ENCODE results near the gene IGF2. TPM values are rescaled to one million over a fixed set of nuclear protein-coding genes. Genes with fewer than 3 reads are reported as not detected.

IGF2 gene
- total and polyA plus RNA-seq, 10 of the 15 experiments (the other 5 are each of a cell fraction or from before 2014, with no cell fraction given), result 0.41 TPM; not detected in 9

DNA sequence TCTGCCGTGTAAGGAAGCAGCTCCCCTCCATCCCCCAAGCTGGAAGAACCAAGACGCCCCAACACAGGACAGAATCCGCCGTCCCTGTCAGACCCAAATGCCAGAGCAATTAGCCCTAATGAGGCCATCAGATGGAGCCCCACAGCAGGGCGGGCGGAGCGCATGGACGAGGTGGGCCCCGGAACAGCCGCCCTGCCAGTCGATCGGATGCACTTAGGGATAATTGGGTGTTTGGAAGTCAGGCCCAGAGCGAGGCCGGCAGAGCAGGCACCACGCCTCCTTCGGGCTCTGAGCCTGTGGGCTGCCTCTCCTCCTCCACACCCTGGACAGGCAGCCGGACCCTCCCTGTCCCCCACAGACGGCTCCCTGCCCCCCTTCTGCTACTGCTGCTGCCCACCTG is 37.9 kb upstream of the IGF2 start:
- no peak overlapping the region for H3K9ac ChIP-seq (ENCODE audit: control insufficient read depth, insufficient read depth, low read length)
- POLR2A ChIA-PET, result no interaction called here
- no peaks in the 10 kb centered on the region for H3K79me2 ChIP-seq (ENCODE audit: control insufficient read depth, insufficient read depth, low read length)
- H3K9me3 ChIP-seq (replicated peaks; ENCODE audit: control insufficient read depth, insufficient read depth, low read length), result no peaks in the 10 kb centered on the region
- intact Hi-C loops (cut with micrococcal nuclease; ENCODE audit: unreplicated experiment), result no loop called here
- H3K27me3 ChIP-seq (replicated peaks in 1 of 2; ENCODE audit: control insufficient read depth in 2 of 2, insufficient read depth in 2 of 2, low read length in 1 of 2), result no peaks in the 10 kb centered on the region; a peak in 1 of 4 replicates
- H3K36me3 ChIP-seq (ENCODE audit: control insufficient read depth in 2 of 2, insufficient read depth in 2 of 2, low read length in 1 of 2), result no peaks in the 10 kb centered on the region
- H3K4me2 ChIP-seq (ENCODE audit: control insufficient read depth, insufficient read depth), result no peak overlapping the region
- no peaks in the 10 kb centered on the region for H4K20me1 ChIP-seq (ENCODE audit: control insufficient read depth, insufficient read depth)
- FAIRE-seq (no peak), DNase-seq (ENCODE audit: low read depth, low spot score) (no peak), ATAC-seq (no peak)
- WGBS (ENCODE audit: insufficient coverage, insufficient replicate concordance, low lambda C conversion rate, missing lambda C conversion rate), result 69% methylated on average over 16 of the region's 18 CpGs
- CTCF ChIA-PET, result no interaction called here
- SMC1A ChIA-PET (ENCODE audit: uncharacterized antibody, unreplicated experiment), result no interaction called here
- BruUV-seq (replicated peaks), result no TSS peak
- in situ Hi-C loops (cut with MboI), result no loop called here
- no peak overlapping the region for H3K27ac ChIP-seq (ENCODE audit: control insufficient read depth, insufficient read depth)
- H2AFZ ChIP-seq (ENCODE audit: control insufficient read depth, low read depth, low read length), result no peak overlapping the region
- no peaks in the 10 kb centered on the region for H3K4me1 ChIP-seq (ENCODE audit: control insufficient read depth, insufficient read depth, low read length)
- no peak overlapping the region for H3K4me3 ChIP-seq
- RAD21 ChIA-PET (ENCODE audit: unreplicated experiment), result no interaction called here
- TF ChIP-seq, protein P1, sequence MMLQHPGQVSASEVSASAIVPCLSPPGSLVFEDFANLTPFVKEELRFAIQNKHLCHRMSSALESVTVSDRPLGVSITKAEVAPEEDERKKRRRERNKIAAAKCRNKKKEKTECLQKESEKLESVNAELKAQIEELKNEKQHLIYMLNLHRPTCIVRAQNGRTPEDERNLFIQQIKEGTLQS (IDR thresholded peaks at IDR 0.05; ENCODE audit: borderline replicate concordance, extremely low read depth, low read depth, low read length), result no peak
- TF ChIP-seq, protein P2, sequence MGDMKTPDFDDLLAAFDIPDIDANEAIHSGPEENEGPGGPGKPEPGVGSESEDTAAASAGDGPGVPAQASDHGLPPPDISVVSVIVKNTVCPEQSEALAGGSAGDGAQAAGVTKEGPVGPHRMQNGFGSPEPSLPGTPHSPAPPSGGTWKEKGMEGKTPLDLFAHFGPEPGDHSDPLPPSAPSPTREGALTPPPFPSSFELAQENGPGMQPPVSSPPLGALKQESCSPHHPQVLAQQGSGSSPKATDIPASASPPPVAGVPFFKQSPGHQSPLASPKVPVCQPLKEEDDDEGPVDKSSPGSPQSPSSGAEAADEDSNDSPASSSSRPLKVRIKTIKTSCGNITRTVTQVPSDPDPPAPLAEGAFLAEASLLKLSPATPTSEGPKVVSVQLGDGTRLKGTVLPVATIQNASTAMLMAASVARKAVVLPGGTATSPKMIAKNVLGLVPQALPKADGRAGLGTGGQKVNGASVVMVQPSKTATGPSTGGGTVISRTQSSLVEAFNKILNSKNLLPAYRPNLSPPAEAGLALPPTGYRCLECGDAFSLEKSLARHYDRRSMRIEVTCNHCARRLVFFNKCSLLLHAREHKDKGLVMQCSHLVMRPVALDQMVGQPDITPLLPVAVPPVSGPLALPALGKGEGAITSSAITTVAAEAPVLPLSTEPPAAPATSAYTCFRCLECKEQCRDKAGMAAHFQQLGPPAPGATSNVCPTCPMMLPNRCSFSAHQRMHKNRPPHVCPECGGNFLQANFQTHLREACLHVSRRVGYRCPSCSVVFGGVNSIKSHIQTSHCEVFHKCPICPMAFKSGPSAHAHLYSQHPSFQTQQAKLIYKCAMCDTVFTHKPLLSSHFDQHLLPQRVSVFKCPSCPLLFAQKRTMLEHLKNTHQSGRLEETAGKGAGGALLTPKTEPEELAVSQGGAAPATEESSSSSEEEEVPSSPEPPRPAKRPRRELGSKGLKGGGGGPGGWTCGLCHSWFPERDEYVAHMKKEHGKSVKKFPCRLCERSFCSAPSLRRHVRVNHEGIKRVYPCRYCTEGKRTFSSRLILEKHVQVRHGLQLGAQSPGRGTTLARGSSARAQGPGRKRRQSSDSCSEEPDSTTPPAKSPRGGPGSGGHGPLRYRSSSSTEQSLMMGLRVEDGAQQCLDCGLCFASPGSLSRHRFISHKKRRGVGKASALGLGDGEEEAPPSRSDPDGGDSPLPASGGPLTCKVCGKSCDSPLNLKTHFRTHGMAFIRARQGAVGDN (IDR thresholded peaks at IDR 0.05), result no peak
- TF ChIP-seq CREM (IDR thresholded peaks at IDR 0.05; ENCODE audit: low read depth) (no peak), LARP7 (IDR thresholded peaks at IDR 0.05) (no peak), ZNF274 (IDR thresholded peaks at IDR 0.05; ENCODE audit: insufficient read depth, insufficient read length) (no peak), RAD21 (IDR thresholded peaks at IDR 0.05; ENCODE audit: insufficient read depth, low read depth, low read length) (no peak), HCFC1 (IDR thresholded peaks at IDR 0.05; ENCODE audit: low read length) (no peak), ATF7 (IDR thresholded peaks at IDR 0.05; ENCODE audit: low read depth) (no peak), MTA2 (IDR thresholded peaks at IDR 0.05; ENCODE audit: low read depth) (no peak)
- TF ChIP-seq, protein P3, sequence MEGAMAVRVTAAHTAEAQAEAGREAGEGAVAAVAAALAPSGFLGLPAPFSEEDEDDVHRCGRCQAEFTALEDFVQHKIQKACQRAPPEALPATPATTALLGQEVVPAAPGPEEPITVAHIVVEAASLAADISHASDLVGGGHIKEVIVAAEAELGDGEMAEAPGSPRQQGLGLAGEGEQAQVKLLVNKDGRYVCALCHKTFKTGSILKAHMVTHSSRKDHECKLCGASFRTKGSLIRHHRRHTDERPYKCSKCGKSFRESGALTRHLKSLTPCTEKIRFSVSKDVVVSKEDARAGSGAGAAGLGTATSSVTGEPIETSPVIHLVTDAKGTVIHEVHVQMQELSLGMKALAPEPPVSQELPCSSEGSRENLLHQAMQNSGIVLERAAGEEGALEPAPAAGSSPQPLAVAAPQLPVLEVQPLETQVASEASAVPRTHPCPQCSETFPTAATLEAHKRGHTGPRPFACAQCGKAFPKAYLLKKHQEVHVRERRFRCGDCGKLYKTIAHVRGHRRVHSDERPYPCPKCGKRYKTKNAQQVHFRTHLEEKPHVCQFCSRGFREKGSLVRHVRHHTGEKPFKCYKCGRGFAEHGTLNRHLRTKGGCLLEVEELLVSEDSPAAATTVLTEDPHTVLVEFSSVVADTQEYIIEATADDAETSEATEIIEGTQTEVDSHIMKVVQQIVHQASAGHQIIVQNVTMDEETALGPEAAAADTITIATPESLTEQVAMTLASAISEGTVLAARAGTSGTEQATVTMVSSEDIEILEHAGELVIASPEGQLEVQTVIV (IDR thresholded peaks at IDR 0.05; ENCODE audit: borderline replicate concordance, partially characterized antibody), result no peak
- TF ChIP-seq, protein P4, sequence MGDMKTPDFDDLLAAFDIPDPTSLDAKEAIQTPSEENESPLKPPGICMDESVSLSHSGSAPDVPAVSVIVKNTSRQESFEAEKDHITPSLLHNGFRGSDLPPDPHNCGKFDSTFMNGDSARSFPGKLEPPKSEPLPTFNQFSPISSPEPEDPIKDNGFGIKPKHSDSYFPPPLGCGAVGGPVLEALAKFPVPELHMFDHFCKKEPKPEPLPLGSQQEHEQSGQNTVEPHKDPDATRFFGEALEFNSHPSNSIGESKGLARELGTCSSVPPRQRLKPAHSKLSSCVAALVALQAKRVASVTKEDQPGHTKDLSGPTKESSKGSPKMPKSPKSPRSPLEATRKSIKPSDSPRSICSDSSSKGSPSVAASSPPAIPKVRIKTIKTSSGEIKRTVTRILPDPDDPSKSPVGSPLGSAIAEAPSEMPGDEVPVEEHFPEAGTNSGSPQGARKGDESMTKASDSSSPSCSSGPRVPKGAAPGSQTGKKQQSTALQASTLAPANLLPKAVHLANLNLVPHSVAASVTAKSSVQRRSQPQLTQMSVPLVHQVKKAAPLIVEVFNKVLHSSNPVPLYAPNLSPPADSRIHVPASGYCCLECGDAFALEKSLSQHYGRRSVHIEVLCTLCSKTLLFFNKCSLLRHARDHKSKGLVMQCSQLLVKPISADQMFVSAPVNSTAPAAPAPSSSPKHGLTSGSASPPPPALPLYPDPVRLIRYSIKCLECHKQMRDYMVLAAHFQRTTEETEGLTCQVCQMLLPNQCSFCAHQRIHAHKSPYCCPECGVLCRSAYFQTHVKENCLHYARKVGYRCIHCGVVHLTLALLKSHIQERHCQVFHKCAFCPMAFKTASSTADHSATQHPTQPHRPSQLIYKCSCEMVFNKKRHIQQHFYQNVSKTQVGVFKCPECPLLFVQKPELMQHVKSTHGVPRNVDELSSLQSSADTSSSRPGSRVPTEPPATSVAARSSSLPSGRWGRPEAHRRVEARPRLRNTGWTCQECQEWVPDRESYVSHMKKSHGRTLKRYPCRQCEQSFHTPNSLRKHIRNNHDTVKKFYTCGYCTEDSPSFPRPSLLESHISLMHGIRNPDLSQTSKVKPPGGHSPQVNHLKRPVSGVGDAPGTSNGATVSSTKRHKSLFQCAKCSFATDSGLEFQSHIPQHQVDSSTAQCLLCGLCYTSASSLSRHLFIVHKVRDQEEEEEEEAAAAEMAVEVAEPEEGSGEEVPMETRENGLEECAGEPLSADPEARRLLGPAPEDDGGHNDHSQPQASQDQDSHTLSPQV (IDR thresholded peaks at IDR 0.05), result no peak
- TF ChIP-seq, protein P5, sequence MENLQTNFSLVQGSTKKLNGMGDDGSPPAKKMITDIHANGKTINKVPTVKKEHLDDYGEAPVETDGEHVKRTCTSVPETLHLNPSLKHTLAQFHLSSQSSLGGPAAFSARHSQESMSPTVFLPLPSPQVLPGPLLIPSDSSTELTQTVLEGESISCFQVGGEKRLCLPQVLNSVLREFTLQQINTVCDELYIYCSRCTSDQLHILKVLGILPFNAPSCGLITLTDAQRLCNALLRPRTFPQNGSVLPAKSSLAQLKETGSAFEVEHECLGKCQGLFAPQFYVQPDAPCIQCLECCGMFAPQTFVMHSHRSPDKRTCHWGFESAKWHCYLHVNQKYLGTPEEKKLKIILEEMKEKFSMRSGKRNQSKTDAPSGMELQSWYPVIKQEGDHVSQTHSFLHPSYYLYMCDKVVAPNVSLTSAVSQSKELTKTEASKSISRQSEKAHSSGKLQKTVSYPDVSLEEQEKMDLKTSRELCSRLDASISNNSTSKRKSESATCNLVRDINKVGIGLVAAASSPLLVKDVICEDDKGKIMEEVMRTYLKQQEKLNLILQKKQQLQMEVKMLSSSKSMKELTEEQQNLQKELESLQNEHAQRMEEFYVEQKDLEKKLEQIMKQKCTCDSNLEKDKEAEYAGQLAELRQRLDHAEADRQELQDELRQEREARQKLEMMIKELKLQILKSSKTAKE (IDR thresholded peaks at IDR 0.05; ENCODE audit: low read depth, poor library complexity, severe bottlenecking), result no peak

All from GM12878 (cell line).